ENCODE data around the gene MICU1.

MICU1 gene

DNA sequence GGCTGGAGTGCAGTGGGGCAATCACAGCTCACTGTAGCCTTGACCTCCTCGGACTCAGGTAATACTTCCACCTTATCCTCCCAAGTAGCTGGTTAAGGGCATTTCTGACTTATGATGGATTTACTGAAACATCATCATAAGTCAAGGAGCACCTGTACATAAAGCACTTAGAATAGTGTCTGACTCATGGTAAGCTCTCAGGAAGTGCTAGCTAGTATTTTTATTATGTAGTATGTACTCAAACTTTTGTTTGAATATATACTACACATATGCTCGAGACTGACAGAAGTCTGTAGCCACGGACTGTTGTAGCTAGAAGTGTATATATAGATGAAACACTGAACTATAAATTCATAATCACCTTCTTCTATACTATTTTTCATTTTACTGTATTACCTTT, 163.6 kb downstream of the MICU1 start:
- Histone ChIP-seq H3K4me3 (replicated peaks; ENCODE audit: low read depth, low read length) (no peak overlapping the region), H3K36me3 (ENCODE audit: control insufficient read depth, insufficient read depth, low read length) (no peaks in the 10 kb centered on the region), H3K27me3 (replicated peaks; ENCODE audit: control insufficient read depth, insufficient read depth, low read length) (no peaks in the 10 kb centered on the region)
- no peak for DNase-seq (ENCODE audit: extremely low read depth, insufficient read length)
- TF ChIP-seq, protein P1, sequence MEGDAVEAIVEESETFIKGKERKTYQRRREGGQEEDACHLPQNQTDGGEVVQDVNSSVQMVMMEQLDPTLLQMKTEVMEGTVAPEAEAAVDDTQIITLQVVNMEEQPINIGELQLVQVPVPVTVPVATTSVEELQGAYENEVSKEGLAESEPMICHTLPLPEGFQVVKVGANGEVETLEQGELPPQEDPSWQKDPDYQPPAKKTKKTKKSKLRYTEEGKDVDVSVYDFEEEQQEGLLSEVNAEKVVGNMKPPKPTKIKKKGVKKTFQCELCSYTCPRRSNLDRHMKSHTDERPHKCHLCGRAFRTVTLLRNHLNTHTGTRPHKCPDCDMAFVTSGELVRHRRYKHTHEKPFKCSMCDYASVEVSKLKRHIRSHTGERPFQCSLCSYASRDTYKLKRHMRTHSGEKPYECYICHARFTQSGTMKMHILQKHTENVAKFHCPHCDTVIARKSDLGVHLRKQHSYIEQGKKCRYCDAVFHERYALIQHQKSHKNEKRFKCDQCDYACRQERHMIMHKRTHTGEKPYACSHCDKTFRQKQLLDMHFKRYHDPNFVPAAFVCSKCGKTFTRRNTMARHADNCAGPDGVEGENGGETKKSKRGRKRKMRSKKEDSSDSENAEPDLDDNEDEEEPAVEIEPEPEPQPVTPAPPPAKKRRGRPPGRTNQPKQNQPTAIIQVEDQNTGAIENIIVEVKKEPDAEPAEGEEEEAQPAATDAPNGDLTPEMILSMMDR (IDR thresholded peaks at IDR 0.05; ENCODE audit: insufficient read depth, low read length, poor library complexity, severe bottlenecking): no peak

DNA sequence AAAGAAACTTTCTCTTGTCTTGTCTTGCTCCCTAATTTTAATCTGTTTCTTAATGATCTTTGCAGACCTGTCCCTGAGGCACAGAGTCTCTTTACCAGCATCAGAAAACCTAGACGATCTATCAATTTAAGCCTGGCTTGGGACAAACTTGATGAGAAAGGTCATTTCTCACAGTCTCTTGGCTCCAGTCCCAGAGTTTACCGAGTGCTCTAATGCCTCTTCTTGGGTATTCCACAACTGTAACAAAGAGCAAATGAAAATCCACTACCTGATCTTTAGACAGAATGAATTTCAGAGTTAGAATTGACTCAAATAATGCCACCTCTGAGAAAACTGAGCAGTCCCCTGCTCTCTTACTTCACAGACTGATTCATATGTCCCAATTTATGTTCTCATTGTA, 164.8 kb downstream of the MICU1 start:
- TF ChIP-seq, protein P1 (IDR thresholded peaks at IDR 0.05; ENCODE audit: insufficient read depth, low read length, poor library complexity, severe bottlenecking): no peak
- no peak for DNase-seq (ENCODE audit: extremely low read depth, insufficient read length)
- H3K27me3 ChIP-seq (replicated peaks; ENCODE audit: control insufficient read depth, insufficient read depth, low read length): no peaks in the 10 kb centered on the region
- no peaks in the 10 kb centered on the region for H3K36me3 ChIP-seq (ENCODE audit: control insufficient read depth, insufficient read depth, low read length)
- no peak overlapping the region for H3K4me3 ChIP-seq (replicated peaks; ENCODE audit: low read depth, low read length)

DNA sequence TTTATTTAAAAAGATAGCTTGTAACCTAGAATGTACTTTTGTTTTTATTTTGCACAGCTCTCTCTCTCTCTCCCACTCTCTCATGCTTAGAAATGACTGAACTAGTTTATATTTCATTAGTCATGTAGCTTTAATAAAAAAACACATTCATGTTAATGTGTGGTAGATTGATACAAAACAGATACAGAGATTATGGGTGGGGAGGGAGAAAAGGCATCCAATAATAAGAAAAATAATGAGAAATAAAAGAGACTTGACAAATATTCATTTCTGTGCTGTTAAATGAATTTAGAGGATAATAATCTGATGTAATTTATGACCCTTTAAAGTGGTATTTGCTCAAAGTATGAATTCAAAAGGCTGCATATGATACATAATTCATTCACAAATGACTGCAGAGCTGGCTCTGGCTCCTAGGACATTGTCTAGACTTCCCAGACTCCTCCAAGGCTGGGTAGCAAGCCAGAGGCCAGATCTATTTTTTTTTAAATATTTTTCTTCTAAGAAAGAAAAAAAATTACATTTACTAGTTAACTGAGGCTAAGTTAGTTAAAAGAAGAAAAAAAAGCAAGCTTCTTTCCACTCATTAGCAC, 165.5 kb downstream of the MICU1 start:
- Histone ChIP-seq H3K27me3 (replicated peaks; ENCODE audit: control insufficient read depth, insufficient read depth, low read length) (no peaks in the 10 kb centered on the region), H3K4me3 (replicated peaks; ENCODE audit: low read depth, low read length) (no peak overlapping the region), H3K36me3 (ENCODE audit: control insufficient read depth, insufficient read depth, low read length) (no peaks in the 10 kb centered on the region)
- TF ChIP-seq, protein P1 (IDR thresholded peaks at IDR 0.05; ENCODE audit: insufficient read depth, low read length, poor library complexity, severe bottlenecking): no peak
- no peak for DNase-seq (ENCODE audit: extremely low read depth, insufficient read length)

DNA sequence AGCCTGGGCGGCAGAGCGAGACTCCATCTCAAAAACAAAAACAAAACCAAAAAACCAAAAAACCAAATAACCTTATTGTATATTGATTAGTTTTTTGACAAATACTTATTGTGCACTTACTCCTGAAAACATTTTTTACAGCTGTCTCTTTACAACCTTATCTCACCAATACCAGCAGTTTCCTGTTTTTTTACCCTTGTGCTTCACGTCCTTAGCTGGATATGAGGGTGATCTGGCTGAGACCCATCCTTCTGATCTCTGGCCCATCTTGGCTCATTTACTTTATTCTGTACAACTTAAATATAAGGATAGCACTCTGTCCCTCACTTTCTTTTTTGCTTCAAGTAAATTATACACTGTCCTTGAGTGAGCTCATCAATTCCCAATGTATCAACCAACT, 166.6 kb downstream of the MICU1 start:
- TF ChIP-seq, protein P1 (IDR thresholded peaks at IDR 0.05; ENCODE audit: insufficient read depth, low read length, poor library complexity, severe bottlenecking): no peak
- DNase-seq (ENCODE audit: extremely low read depth, insufficient read length): no peak
- H3K4me3 ChIP-seq (replicated peaks; ENCODE audit: low read depth, low read length): no peak overlapping the region
- no peaks in the 10 kb centered on the region for H3K36me3 ChIP-seq (ENCODE audit: control insufficient read depth, insufficient read depth, low read length)
- H3K27me3 ChIP-seq (replicated peaks; ENCODE audit: control insufficient read depth, insufficient read depth, low read length): no peaks in the 10 kb centered on the region

DNA sequence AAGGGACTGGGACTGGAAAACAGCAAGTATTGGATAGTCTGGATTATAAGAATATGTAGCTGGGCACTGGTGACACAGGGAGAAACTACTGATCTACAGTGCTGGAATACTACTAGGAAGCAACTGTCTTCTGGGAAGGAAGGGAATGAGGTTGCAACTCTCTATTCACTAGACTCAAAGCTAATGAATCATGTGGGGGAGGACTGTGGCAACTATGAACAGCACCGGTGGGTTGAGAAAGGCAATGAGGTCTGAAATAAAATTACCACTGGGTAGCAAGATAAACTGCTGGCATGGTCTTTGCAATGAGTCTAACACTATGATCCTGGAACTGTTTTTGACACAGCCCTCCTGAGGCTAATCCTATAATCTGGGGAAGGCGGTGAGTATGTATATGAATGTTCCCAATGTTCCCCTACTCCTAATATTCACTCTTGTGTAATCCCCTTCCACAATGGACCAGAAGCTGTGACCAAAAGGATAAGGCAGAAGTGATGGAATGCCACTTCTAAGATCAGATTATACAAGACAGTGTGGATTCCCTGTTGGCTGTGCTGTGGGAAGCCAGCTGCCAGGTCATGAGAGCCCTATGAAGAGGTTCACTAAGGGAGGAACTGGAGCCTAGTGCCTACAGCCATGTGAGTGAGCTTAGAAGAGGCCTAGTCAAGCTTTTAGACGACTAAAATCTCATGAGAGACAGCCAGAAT, 169.8 kb downstream of the MICU1 start:
- TF ChIP-seq, protein P1 (IDR thresholded peaks at IDR 0.05; ENCODE audit: insufficient read depth, low read length, poor library complexity, severe bottlenecking): no peak
- Histone ChIP-seq H3K4me3 (replicated peaks; ENCODE audit: low read depth, low read length) (no peak overlapping the region), H3K36me3 (ENCODE audit: control insufficient read depth, insufficient read depth, low read length) (no peaks in the 10 kb centered on the region), H3K27me3 (replicated peaks; ENCODE audit: control insufficient read depth, insufficient read depth, low read length) (no peaks in the 10 kb centered on the region)
- DNase-seq (ENCODE audit: extremely low read depth, insufficient read length): no peak

Measured in GM06990 (cell line).